ENCODE measurements around the gene OPCML.

- no peak for TF ChIP-seq CTCF (IDR thresholded peaks at IDR 0.05)
- TF ChIP-seq POLR2AphosphoS5 (IDR thresholded peaks at IDR 0.05) = no peak
- TF ChIP-seq POLR2A (IDR thresholded peaks at IDR 0.05) = no peak
Measured at GRCh38 chr11:132856032-132856431, 676.3 kb downstream of the OPCML start.

Data from suprapubic skin (tissue), 4 donors.